ENCODE data around the gene TBCA.
A peak's percentile ranks its signal among the peaks of the same experiment; 100 is the strongest.
"Not testable (repeated sequence)": the region's sequence is repeated elsewhere in the genome, so short reads cannot be mapped to it uniquely, and the experiment has no call there.

TBCA gene

GRCh38 chr5:77771452-77771851 is 4.7 kb downstream of the TBCA start:
- DNase-seq, result no peak

GRCh38 chr5:77770293-77771005 is 5.7 kb downstream of the TBCA start:
- DNase-seq, result no peak

- DNase-seq, result peak; percentile 15
Measured at GRCh38 chr5:77768978-77769377, 7.2 kb downstream of the TBCA start.

GRCh38 chr5:77767301-77767700 is 8.8 kb downstream of the TBCA start:
- no peak for DNase-seq

GRCh38 chr5:77761606-77762005 is 14.5 kb downstream of the TBCA start:
- no peak for DNase-seq

DNA sequence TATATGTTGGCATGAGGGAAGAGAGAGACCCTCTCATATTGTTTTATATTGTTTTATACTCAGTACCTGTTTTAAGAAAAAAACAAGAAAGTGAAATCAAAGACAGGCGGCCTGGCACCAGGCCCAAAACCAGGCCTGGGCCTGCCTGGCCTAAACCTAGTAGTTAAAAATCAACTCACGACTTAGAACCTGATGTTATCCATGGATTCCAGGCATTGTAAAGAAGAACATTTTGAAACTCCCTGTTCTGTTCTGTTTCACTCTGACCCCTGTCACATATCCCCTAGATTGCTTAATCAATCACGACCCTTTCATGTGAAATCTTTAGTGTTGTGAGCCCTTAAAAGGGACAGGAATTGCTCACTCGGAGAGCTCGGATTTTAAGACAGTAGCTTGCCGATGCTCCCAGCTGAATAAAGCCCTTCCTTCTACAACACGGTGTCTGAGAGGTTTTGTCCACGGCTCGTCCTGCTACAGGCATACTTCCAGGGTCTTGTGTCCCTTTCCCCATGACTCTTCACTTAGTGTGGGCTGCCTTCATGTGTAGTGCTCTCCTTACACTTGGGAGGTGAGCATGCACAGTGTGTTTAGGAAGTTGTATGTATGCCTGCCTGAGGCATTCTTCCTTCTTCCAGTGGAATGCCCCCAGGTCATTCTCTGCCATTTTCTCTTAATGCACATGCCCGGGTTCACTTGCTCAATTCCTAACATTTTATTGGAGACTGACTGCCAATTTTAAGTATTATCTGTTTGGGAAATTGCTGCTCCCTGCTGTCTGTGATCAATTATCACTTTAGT is 17.8 kb downstream of the TBCA start:
- DNase-seq, result no peak

- no peak for DNase-seq
Measured at GRCh38 chr5:77751328-77752023, 24.7 kb downstream of the TBCA start.

DNA sequence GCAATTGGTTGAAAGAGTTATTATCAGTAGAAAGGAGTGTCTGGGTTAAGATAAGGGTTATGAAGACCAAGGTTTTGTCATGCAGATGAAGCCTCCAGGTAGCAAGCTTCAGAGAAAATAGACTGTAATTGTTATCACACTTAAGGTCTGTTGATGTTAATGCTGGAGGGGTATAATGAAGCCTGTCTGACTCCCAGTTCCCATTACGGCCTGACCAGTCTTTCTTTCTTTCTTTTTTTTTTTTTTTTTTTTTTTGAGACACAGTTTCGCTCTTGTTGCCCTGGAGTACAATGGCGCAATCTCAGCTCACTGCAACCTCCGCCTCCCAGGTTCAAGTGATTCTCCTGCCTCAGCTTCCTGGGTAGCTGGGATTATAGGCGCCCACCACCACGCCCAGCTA is 25.2 kb downstream of the TBCA start:
- DNase-seq, result not testable (repeated sequence)

GRCh38 chr5:77748160-77748559 is 28.0 kb downstream of the TBCA start:
- no peak for DNase-seq

GRCh38 chr5:77744116-77744515 is 32.0 kb downstream of the TBCA start:
- no peak for DNase-seq

- no peak for DNase-seq
Measured at GRCh38 chr5:77743181-77743580, 33.0 kb downstream of the TBCA start.

DNA sequence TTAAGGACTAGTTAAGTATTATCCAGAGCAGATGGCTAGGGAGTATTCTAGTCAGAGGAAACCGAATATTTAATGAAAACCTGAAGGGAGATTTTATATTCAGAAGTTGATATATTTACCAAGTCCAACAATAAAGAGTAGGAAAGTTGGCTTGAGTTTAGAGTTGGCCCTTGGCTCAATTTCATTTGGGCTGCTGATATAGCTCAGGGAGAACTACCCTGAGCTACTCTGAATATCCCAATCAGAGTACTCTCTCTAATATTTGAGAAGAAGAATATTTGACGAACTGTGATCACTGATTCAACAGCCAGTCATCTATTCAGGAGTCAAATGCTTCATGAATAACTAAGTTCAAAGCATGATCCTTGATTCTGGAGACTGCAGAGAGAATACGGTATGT is 34.5 kb downstream of the TBCA start:
- no peak for DNase-seq

DNA sequence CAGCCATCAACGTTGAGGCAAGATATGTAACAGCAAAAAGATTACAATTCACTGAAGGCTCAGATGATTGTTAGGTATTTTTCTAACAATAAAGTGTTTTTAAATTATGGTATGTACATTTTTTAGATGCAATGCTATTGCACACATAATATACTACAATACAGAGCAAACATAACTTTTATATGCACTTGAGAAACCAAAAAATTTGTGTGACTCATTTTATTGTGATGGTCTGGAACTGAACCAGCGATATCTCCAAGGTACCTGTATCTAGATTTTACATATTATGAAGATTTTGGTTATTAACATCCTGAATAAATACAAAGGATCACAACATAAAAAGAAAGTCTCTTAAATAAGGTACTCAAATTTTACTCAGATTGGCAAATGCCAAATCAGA is 41.3 kb downstream of the TBCA start:
- no peak for DNase-seq

GRCh38 chr5:77733130-77733529 is 43.0 kb downstream of the TBCA start:
- DNase-seq, result no peak

GRCh38 chr5:77727190-77727589 is 48.9 kb downstream of the TBCA start:
- DNase-seq, result no peak

- no peak for DNase-seq
Measured at GRCh38 chr5:77725616-77726015, 50.5 kb downstream of the TBCA start.

DNA sequence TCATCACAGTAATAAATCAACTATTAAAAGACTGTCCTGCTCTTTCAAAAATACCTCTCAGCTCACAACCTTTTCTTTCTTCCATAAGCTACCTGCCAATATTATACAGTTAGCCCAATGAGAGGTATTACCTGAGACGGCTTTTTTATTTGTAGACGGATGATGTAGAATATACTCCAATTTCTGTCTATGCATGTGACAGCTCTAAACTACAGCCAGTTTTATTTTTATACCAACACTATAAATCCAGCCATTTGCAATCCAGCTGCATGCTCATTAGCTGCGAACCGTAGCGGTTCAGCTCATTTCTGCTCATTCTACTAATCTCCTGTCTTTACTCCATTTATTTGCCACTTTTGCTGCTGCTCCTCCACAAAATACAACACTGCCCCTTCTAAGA is 51.2 kb downstream of the TBCA start:
- no peak for DNase-seq

GRCh38 chr5:77719666-77720363 is 56.3 kb downstream of the TBCA start:
- DNase-seq, result no peak

DNA sequence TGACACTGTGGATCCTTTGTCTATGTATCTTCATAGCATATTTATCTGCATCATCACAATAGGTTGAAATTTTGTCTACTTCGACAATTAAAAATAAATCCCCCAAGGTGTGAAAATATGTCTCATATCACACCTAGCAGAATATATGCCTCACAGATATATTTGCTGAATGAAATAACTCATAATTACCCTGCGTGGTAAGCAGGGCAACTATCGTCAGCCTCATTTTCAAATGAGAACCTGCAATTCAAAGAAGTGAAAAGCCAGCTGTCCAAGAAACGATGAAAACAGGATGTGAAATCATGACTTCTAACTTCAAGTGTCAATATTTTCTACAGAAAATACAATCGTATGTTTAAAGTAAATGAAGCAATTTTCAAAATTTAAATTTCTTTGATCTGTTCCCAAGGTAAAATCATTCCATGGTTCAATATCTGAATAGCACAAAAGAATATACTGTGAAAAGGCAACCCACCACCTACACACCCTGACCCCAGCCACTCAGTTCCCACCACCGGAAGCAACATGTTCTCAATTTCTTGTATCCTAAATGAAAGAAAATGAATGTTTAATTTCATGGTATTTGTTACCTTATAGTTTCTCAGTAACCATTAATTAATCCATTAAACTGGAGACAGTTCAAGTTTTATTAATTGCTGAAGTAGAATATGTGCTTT is 57.1 kb downstream of the TBCA start:
- peak; percentile 23 for DNase-seq

DNA sequence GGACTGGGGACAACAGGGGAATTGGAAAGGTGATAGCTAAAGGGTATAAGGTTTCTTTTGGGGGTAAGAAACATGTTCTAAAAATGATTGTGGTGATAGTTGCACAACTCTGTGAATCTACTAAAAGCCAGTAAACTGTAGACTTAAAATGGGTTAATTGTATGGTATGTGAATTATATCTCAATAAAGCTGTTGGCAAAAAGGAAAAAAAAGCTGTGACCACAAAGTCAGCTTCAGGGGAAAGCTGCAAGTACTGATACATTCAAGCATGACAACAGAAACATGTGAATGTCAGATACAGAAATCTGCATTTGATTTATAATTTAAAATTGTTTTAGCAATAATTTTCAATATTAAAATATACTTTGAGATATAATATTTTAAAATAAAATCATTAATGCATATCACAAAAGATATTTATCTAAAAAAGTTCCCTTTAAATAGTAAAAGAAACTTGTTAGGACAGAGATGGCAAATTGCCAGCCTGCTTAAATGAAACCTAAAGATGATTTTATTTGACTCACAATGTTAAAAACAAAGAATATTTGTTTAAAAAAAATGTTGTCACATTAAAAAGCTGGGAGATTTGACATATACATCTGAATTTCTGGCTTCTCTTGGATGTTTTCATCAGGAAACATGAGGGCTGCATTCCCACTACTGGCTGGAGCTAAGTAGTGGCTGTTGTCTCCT is 66.0 kb downstream of the TBCA start:
- peak; percentile 34 for DNase-seq

- DNase-seq, result no peak
Measured at GRCh38 chr5:77709340-77709739, 66.8 kb downstream of the TBCA start.

- DNase-seq, result no peak
Measured at GRCh38 chr5:77707791-77708190, 68.3 kb downstream of the TBCA start.

Data from MV-4-11 (cell line).